HuH-7 (cell line): ENCODE measurements around the gene CACNB1.

Source experiments
- DNase-seq: peaks from one replicate; pipeline ENCODE4 v3.0.0; 2011; ENCODE audit warnings: low spot score

Gene CACNB1

DNA sequence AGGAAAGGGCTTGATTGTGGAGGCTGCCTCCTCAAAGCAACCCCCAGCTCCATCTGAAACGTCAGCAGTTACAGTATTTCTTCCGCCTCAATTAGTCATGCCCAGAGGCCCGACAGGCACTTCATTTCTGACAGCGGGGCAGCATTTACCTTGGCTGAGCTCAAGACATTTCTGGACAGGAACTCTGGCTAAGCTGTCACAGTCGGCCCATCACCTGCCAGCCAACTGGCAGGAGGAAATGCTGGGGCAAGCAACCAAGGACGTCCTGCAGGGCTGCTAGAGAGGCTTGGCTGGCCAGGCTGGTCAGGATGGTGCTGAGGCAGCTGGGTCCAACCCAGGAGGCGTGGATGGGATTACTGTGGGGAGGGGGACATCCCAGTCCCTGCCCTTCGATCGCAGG lies 73.8 kb downstream of the CACNB1 start:
- no peak for DNase-seq
